Raji (cell line): Measurements from ENCODE around the gene PTGER4.

Source experiments
- POLR2A ChIP-seq: IDR thresholded peaks from 2 replicates; pipeline ENCODE4 v1.6.1; 2011; ENCODE audit warnings: low read depth, low read length, control low read depth; ENCODE audit not compliant: insufficient read depth

The PTGER4 gene

GRCh38 chr5:40720069-40720468 lies 40.4 kb downstream of the PTGER4 start:
- TF ChIP-seq POLR2A = no peak

GRCh38 chr5:40733434-40733833 lies 53.7 kb downstream of the PTGER4 start:
- no peak for TF ChIP-seq POLR2A

GRCh38 chr5:40733879-40734563 lies 54.3 kb downstream of the PTGER4 start:
- no peak for TF ChIP-seq POLR2A

DNA sequence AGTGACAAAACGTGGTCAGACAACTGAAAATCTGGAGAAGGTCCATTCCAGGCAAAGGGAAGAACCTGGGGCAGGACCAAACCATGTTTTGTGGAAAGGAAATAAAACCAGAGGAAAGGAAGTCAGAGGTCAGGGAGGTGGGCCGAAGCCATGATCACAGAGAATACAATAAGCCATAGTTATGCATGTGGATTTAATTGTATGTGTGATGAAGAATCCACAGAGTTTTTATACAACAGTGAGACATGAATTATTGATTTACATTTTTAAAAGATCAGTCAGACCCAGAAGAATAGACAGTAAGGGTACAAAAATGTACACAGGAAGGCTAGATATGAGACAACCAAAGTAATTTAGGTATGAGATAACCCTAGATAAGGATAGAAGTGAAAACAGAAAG lies 55.3 kb downstream of the PTGER4 start:
- TF ChIP-seq POLR2A = no peak

- no peak for TF ChIP-seq POLR2A
Measured at GRCh38 chr5:40735609-40736008, 55.9 kb downstream of the PTGER4 start.

DNA sequence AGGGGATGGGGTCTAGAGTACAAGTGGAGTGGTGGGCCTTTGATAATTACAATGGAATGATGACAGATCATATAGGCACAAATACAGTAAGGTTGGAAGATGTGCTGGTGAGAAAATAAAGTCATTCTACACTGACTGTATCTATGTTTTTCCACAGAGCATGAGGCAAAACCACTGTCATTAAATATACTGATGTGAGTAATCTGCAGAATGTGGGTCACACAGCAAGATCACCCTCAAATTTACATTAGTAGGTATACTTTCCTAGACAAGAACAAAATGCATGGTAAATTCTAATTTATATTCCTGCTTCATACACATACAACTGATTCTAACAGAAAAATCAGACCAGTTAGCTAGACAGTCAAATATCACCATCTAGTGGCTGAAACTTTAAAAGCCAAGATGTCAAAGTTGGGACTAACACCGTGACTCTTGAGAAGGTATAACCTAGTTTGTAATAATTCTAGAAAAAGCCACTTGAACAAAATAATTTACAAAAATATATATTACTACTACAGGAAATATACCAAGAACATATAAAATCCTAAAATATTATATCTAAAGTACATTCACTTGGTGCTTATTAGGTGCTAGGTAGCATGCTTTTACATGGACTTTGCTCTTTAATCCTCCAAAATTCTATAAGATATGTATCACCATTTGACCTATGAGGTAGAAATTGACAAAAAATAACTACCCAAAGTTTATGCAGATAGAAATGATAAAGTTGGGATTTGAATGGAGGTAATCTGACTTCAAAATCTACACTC lies 56.6 kb downstream of the PTGER4 start:
- no peak for TF ChIP-seq POLR2A

GRCh38 chr5:40738502-40738901 lies 58.8 kb downstream of the PTGER4 start:
- no peak for TF ChIP-seq POLR2A
